Caco-2 (cell line): Measurements from ENCODE around the gene PATJ. TPM values are rescaled to one million over a fixed set of nuclear protein-coding genes. Genes with fewer than 3 reads are reported as not detected.
"Not testable (repeated sequence)": the region's sequence is repeated elsewhere in the genome, so short reads cannot be mapped to it uniquely, and the experiment has no call there.

Experiments used
- BruUV-seq: library from RNA; stranded (reverse); fragments of 400-500 nt; replicated peaks from 2 replicates; lab custom pipeline; 2021; lab: Mats Ljungman, UMichigan
- CTCF ChIA-PET: fragments of 300-600 bp; sonication (Branson Sonifier 250); formaldehyde crosslinking; loops from one replicate; lab custom pipeline; 2022; ENCODE audit warnings: antibody characterized with exemption; lab: Charles Lee
- POLR2A ChIA-PET: fragments of 300-600 bp; sonication (Branson Sonifier 250); formaldehyde crosslinking; loops from one replicate; lab custom pipeline; 2022; ENCODE audit warnings: antibody characterized with exemption; lab: Charles Lee
- DNase-seq, 2 experiments: peaks; one replicate each; pipeline versions ENCODE4 v3.0.0 to v3.0.0-alpha.2; 2020 to 2022
- H3K27me3 ChIP-seq: replicated peaks from 2 replicates; pipeline ENCODE4 v1.6.0; 2011; ENCODE audit warnings: low read length; ENCODE audit not compliant: control insufficient read depth, insufficient read depth
- H3K36me3 ChIP-seq: 2 replicates; pipeline ENCODE4 v1.5.1; 2011; ENCODE audit warnings: low read length; ENCODE audit not compliant: control insufficient read depth, insufficient read depth
- H3K4me1 ChIP-seq: fragments of 250-450 bp; sonication (Bioruptor Pico); 2 replicates; pipeline ENCODE4 v1.5.1; 2020; ENCODE audit warnings: mild to moderate bottlenecking
- H3K4me3 ChIP-seq: 2 replicates; pipeline ENCODE4 v1.5.1; 2011; ENCODE audit warnings: low read depth, mild to moderate bottlenecking, control low read depth, low read length
- H3K9me3 ChIP-seq: fragments of 250-450 bp; sonication (Bioruptor Pico); 2 replicates; pipeline ENCODE4 v1.5.1; 2020; ENCODE audit warnings: mild to moderate bottlenecking, moderate library complexity
- H3K27ac Mint-ChIP-seq: one replicate; pipeline ENCODE4 v1.8.0; 2022; ENCODE audit warnings: mixed read lengths; ENCODE audit not compliant: unreplicated experiment
- H3K27me3 Mint-ChIP-seq: one replicate; pipeline ENCODE4 v1.8.0; 2022; ENCODE audit warnings: mixed read lengths; ENCODE audit not compliant: insufficient read depth, unreplicated experiment
- H3K36me3 Mint-ChIP-seq: one replicate; pipeline ENCODE4 v1.8.0; 2022; ENCODE audit warnings: mild to moderate bottlenecking, mixed read lengths; ENCODE audit not compliant: insufficient read depth, unreplicated experiment
- H3K4me1 Mint-ChIP-seq: one replicate; pipeline ENCODE4 v1.8.0; 2022; ENCODE audit warnings: low read depth, mixed read lengths; ENCODE audit not compliant: unreplicated experiment
- H3K4me3 Mint-ChIP-seq: one replicate; pipeline ENCODE4 v1.8.0; 2022; ENCODE audit warnings: mild to moderate bottlenecking, moderate library complexity, mixed read lengths; ENCODE audit not compliant: unreplicated experiment
- H3K9me3 Mint-ChIP-seq: one replicate; pipeline ENCODE4 v1.8.0; 2022; ENCODE audit warnings: mixed read lengths; ENCODE audit not compliant: unreplicated experiment
- CTCF ChIP-seq, 2 experiments: fragments of 200-600 bp in 1 of 2; IDR thresholded peaks; 1 replicate in 1 of 2; 2 replicates in 1 of 2; pipeline versions ENCODE4 v1.5.1 to v1.8.0; 2011 to 2022; ENCODE audit warnings: antibody characterized with exemption in 1 of 2, control low read depth in 1 of 2, inconsistent platforms in 1 of 2, low read depth in 1 of 2, low read length in 1 of 2, mild to moderate bottlenecking in 1 of 2, moderate library complexity in 1 of 2; ENCODE audit not compliant: insufficient read depth in 1 of 2, severe bottlenecking in 1 of 2, unreplicated experiment in 1 of 2
- intact Hi-C: fragments of 100-400 bp; cut with micrococcal nuclease; formaldehyde crosslinking; loops from one replicate; pipeline ENCODE4 v1.10.0; 2022; ENCODE audit not compliant: unreplicated experiment
- total RNA-seq: library from RNA; stranded (reverse); gene quantifications from 2 replicates; pipeline ENCODE4 v1.2.3, GENCODE V29; 2022

Gene PATJ
- total RNA-seq, 1 experiment from 2014 or later = 31.6 TPM

- peak; percentile 84 to 85 for DNase-seq
- ChIA-PET CTCF (no interaction called here), POLR2A (no interaction called here)
- Histone ChIP-seq H3K9me3 (no peaks in the 10 kb centered on the region), H3K4me1 (no peaks in the 10 kb centered on the region), H3K4me3 (peak within 1 kb of the TSS; percentile 59), H3K36me3 (no peaks in the 10 kb centered on the region), H3K27me3 (no peaks in the 10 kb centered on the region)
- no peaks in the 10 kb centered on the region for H3K9me3 Mint-ChIP-seq
- no peak for TF ChIP-seq CTCF (IDR thresholded peaks at IDR 0.05; ENCODE audit: insufficient read depth in 1 of 2, low read depth in 1 of 2, low read length in 1 of 2, severe bottlenecking in 1 of 2, unreplicated experiment in 1 of 2)
- peaks cover 19% of the 10 kb centered on the region for H3K36me3 Mint-ChIP-seq
- intact Hi-C loops = loop anchor here (1.0 kb wide), 1 partner anchor 16 kb away; no protein-coding TSS in a partner anchor
- peak within 1 kb of the TSS; percentile 100 for H3K27ac Mint-ChIP-seq
- H3K4me1 Mint-ChIP-seq = no peaks in the 10 kb centered on the region
- TSS peak; percentile 91 for BruUV-seq
- peak within 1 kb of the TSS; percentile 98 for H3K4me3 Mint-ChIP-seq
- H3K27me3 Mint-ChIP-seq = no peaks in the 10 kb centered on the region
Measured at GRCh38 chr1:61724813-61725694, 17.2 kb upstream of the PATJ start, which contains the start of gene TM2D1. Gene TM2D1 (minus strand): TSS chr1:61725141. CDS start chr1:61725120, 21 bp downstream.

DNA sequence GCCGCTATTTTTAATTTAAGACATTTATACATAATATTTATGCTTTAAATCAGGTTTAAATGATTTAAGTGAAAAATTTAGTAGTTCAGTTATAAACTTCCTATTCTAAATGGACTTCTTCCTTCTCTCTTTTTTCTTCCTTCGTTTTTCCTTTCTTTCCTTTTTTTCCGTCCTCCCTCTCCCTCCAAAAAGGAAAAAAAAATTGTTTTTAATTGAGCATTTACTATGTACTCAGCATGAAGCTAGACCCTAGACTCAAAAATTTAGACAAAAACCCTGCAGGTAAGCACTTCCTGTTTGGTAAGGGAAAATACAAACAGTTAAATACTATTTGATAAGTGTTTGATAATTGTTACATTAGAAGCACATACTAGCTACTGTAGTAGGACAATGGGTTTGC, 14.7 kb upstream of the PATJ start:
- intact Hi-C loops = no loop called here
- H3K9me3 Mint-ChIP-seq = no peaks in the 10 kb centered on the region
- H3K27me3 Mint-ChIP-seq = no peaks in the 10 kb centered on the region
- no peaks in the 10 kb centered on the region for H3K27me3 ChIP-seq
- H3K4me1 ChIP-seq = no peaks in the 10 kb centered on the region
- H3K4me3 Mint-ChIP-seq = no peak overlapping the region
- no peak overlapping the region for H3K27ac Mint-ChIP-seq
- H3K36me3 ChIP-seq = no peaks in the 10 kb centered on the region
- no peak for DNase-seq
- H3K9me3 ChIP-seq = no peaks in the 10 kb centered on the region
- TF ChIP-seq CTCF (IDR thresholded peaks at IDR 0.05; ENCODE audit: insufficient read depth in 1 of 2, low read depth in 1 of 2, low read length in 1 of 2, severe bottlenecking in 1 of 2, unreplicated experiment in 1 of 2) = no peak
- BruUV-seq = no TSS peak
- POLR2A ChIA-PET = no interaction called here
- peaks cover 12% of the 10 kb centered on the region for H3K36me3 Mint-ChIP-seq
- H3K4me1 Mint-ChIP-seq = no peaks in the 10 kb centered on the region
- CTCF ChIA-PET = no interaction called here
- H3K4me3 ChIP-seq = no peak overlapping the region

GRCh38 chr1:61730679-61731078, 11.6 kb upstream of the PATJ start:
- H3K9me3 ChIP-seq, CTCF ChIA-PET, H3K36me3 Mint-ChIP-seq, H3K4me1 ChIP-seq, H3K27me3 ChIP-seq, H3K9me3 Mint-ChIP-seq, H3K27ac Mint-ChIP-seq, POLR2A ChIA-PET, DNase-seq, H3K4me3 ChIP-seq, BruUV-seq, H3K36me3 ChIP-seq, H3K27me3 Mint-ChIP-seq, H3K4me1 Mint-ChIP-seq, intact Hi-C loops, H3K4me3 Mint-ChIP-seq: not testable (repeated sequence)
